ENCODE measurements around the gene TNF.

The TNF gene

GRCh38 chr6:31544676-31545075 is 30.7 kb upstream of the TNF start:
- DNase-seq (ENCODE audit: low read depth) = no peak

GRCh38 chr6:31545291-31545690 is 30.1 kb upstream of the TNF start:
- DNase-seq (ENCODE audit: low read depth) = no peak

- peak; percentile 93 for DNase-seq (ENCODE audit: low read depth)
Measured at GRCh38 chr6:31546339-31546957, 28.9 kb upstream of the TNF start, which contains the start of gene ATP6V1G2. TSS of gene ATP6V1G2 (minus strand) at chr6:31546608. CDS start at chr6:31546559, 49 bp downstream.

- peak; percentile 99 for DNase-seq (ENCODE audit: low read depth)
Measured at GRCh38 chr6:31546958-31547726, 28.2 kb upstream of the TNF start, which contains the start of gene NFKBIL1. TSS of gene NFKBIL1 (plus strand) at chr6:31547608. CDS start at chr6:31547695, 87 bp downstream.

- no peak for DNase-seq (ENCODE audit: low read depth)
Measured at GRCh38 chr6:31547727-31548543, 27.4 kb upstream of the TNF start.

- no peak for DNase-seq (ENCODE audit: low read depth)
Measured at GRCh38 chr6:31548544-31548873, 26.9 kb upstream of the TNF start.

GRCh38 chr6:31551371-31551770 is 24.0 kb upstream of the TNF start:
- peak; percentile 82 for DNase-seq (ENCODE audit: low read depth)

GRCh38 chr6:31556307-31556706 is 19.1 kb upstream of the TNF start:
- DNase-seq (ENCODE audit: low read depth) = no peak

- DNase-seq (ENCODE audit: low read depth) = no peak
Measured at GRCh38 chr6:31557443-31558317, 17.7 kb upstream of the TNF start.

- DNase-seq (ENCODE audit: low read depth) = no peak
Measured at GRCh38 chr6:31558318-31558625, 17.1 kb upstream of the TNF start.

- DNase-seq (ENCODE audit: low read depth) = peak; percentile 61
Measured at GRCh38 chr6:31558631-31559500, 16.5 kb upstream of the TNF start.

- no peak for DNase-seq (ENCODE audit: low read depth)
Measured at GRCh38 chr6:31559606-31559957, 15.8 kb upstream of the TNF start.

- DNase-seq (ENCODE audit: low read depth) = peak; percentile 96
Measured at GRCh38 chr6:31559958-31560696, 15.2 kb upstream of the TNF start.

GRCh38 chr6:31560697-31561058 is 14.7 kb upstream of the TNF start:
- no peak for DNase-seq (ENCODE audit: low read depth)

GRCh38 chr6:31567531-31568370 is 7.6 kb upstream of the TNF start:
- DNase-seq (ENCODE audit: low read depth) = no peak

- no peak for DNase-seq (ENCODE audit: low read depth)
Measured at GRCh38 chr6:31568537-31568961, 6.8 kb upstream of the TNF start.

- DNase-seq (ENCODE audit: low read depth) = no peak
Measured at GRCh38 chr6:31569861-31570536, 5.4 kb upstream of the TNF start.

- DNase-seq (ENCODE audit: low read depth) = no peak
Measured at GRCh38 chr6:31572041-31572911, 3.1 kb upstream of the TNF start, which contains the start of gene LTA. TSS of gene LTA (plus strand) at chr6:31572289. CDS start at chr6:31572743, 454 bp downstream.
